LNCAP (cell line): ENCODE data around the gene SNCAIP.

ENCODE experiments used
- CTCF ChIP-seq: fragments of 450-650 bp; IDR thresholded peaks from 2 replicates; pipeline ENCODE4 v1.5.1; 2017; ENCODE audit warnings: mild to moderate bottlenecking

SNCAIP gene

GRCh38 chr5:122500245-122501088 is 188.4 kb downstream of the SNCAIP start:
- TF ChIP-seq CTCF = peak; percentile 73

- TF ChIP-seq CTCF = no peak
Observed at GRCh38 chr5:122501089-122501435, 189.0 kb downstream of the SNCAIP start.

- no peak for TF ChIP-seq CTCF
Observed at GRCh38 chr5:122507045-122507444, 195.0 kb downstream of the SNCAIP start.

- TF ChIP-seq CTCF = no peak
Observed at GRCh38 chr5:122507581-122507980, 195.5 kb downstream of the SNCAIP start.

- TF ChIP-seq CTCF = no peak
Observed at GRCh38 chr5:122508623-122509022, 196.6 kb downstream of the SNCAIP start.
